HG03520 (cell line): ENCODE results near the gene PPFIA2.

Experiments used
- ATAC-seq: cut with Tn5 transposase; IDR thresholded peaks from one replicate; pipeline ENCODE4 v1.9.1; 2021; ENCODE audit warnings: mild to moderate bottlenecking, moderate library complexity; ENCODE audit not compliant: unreplicated experiment

Gene PPFIA2

GRCh38 chr12:81465191-81465590, 294.0 kb downstream of the PPFIA2 start:
- ATAC-seq = no peak

- no peak for ATAC-seq
Measured at GRCh38 chr12:81461163-81461562, 298.0 kb downstream of the PPFIA2 start.

- no peak for ATAC-seq
Measured at GRCh38 chr12:81450920-81451739, 308.0 kb downstream of the PPFIA2 start.

- no peak for ATAC-seq
Measured at GRCh38 chr12:81441629-81442028, 317.5 kb downstream of the PPFIA2 start.

- ATAC-seq = no peak
Measured at GRCh38 chr12:81440001-81440400, 319.1 kb downstream of the PPFIA2 start.

- ATAC-seq = no peak
Measured at GRCh38 chr12:81439344-81439743, 319.8 kb downstream of the PPFIA2 start.

- ATAC-seq = no peak
Measured at GRCh38 chr12:81417056-81417455, 342.1 kb downstream of the PPFIA2 start.

GRCh38 chr12:81416571-81416970, 342.6 kb downstream of the PPFIA2 start:
- no peak for ATAC-seq

GRCh38 chr12:81414441-81414840, 344.7 kb downstream of the PPFIA2 start:
- ATAC-seq = no peak

GRCh38 chr12:81412940-81413339, 346.2 kb downstream of the PPFIA2 start:
- no peak for ATAC-seq

- ATAC-seq = no peak
Measured at GRCh38 chr12:81403348-81403747, 355.8 kb downstream of the PPFIA2 start.

- ATAC-seq = no peak
Measured at GRCh38 chr12:81401241-81401640, 357.9 kb downstream of the PPFIA2 start.

GRCh38 chr12:81400024-81400423, 359.1 kb downstream of the PPFIA2 start:
- no peak for ATAC-seq

GRCh38 chr12:81395431-81395830, 363.7 kb downstream of the PPFIA2 start:
- ATAC-seq = no peak

GRCh38 chr12:81389550-81390099, 369.5 kb downstream of the PPFIA2 start:
- no peak for ATAC-seq

- ATAC-seq = no peak
Measured at GRCh38 chr12:81386101-81386500, 373.0 kb downstream of the PPFIA2 start.

- ATAC-seq = no peak
Measured at GRCh38 chr12:81381951-81382350, 377.2 kb downstream of the PPFIA2 start.

- no peak for ATAC-seq
Measured at GRCh38 chr12:81378601-81379285, 380.4 kb downstream of the PPFIA2 start.

GRCh38 chr12:81377771-81378170, 381.4 kb downstream of the PPFIA2 start:
- ATAC-seq = no peak

- no peak for ATAC-seq
Measured at GRCh38 chr12:81375969-81376368, 383.2 kb downstream of the PPFIA2 start.

- no peak for ATAC-seq
Measured at GRCh38 chr12:81370456-81370855, 388.7 kb downstream of the PPFIA2 start.

GRCh38 chr12:81369175-81369574, 390.0 kb downstream of the PPFIA2 start:
- no peak for ATAC-seq
